Skin of body (tissue), 2 donors: Measurements from ENCODE around the gene PLPP4. TPM values are rescaled to one million over a fixed set of nuclear protein-coding genes. Genes with fewer than 3 reads are reported as not detected.

Experiments used
- DNase-seq: peaks from one replicate; lab custom pipeline; 2025; lab: John Stamatoyannopoulos, UW
- total RNA-seq: library from RNA; depleted of rRNA; stranded (reverse); fragments of >200 nt; gene quantifications from one replicate; pipeline ENCODE4 v1.2.3, GENCODE V29; 2014

Gene PLPP4
- total RNA-seq = 5.3 TPM

DNA sequence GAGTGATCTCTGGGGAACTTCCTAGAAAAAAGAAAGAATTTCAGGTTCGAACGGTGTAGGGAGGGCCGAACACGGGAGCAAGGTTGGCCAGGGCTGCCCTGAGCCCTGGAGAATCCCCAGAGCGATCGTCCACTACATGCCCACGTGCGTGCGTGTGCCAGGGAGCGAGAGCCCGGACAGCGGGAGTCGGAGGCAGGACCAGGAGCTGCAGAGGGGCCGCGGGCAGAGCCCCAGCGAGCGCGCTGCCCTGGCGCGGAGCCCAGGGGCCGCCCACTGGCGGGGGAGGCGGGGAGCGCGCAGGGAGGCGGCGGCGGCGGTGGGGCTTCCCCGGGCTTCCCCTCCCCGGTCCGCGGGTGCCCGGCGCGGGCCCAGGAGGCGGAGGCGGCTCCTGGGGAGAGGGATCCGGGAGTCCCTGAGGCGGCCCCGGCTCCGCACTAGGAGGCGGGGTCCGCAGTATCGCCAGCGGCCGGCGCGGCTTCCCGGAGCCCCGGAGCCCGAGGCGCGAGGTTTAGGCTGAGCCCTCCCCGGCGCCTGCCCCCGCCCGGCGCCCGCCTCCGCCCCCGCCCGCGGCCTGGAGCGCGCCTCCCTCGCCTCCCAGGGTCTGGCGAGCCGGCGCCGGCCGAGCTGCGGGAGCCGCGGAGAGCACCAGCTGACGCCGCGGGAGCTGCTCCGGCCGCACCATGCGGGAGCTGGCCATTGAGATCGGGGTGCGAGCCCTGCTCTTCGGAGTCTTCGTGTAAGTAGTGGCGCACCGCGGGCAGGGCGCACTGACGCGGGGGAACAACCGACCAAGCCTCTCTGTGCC lies at the start of gene PLPP4:
Gene PLPP4 (plus strand): TSS at position 602 of the 805 bp plus-strand sequence. CDS start 79 bp downstream, at position 681.
- DNase-seq = no peak

- no peak for DNase-seq
Observed at GRCh38 chr10:120409816-120410215, 47.2 kb upstream of the PLPP4 start.

DNA sequence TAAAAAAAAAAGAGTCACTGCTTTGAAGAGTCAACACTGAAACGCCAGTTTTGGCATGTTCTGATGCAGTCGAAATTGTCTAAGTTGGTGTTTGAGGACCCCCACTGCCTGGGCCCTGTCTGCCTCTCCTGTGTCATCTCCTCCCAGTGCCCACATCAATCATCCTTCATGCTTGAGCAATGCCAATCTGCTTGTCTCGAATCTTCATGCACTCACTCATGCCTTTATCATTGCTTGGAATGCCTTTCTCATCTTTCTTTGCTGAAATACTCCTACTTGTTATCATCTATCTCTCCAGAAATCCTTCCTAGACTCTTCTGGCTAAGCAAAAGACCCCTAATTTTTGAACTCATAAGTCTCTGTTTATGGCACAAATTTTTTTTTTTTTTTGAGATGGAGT lies 42.1 kb upstream of the PLPP4 start:
- DNase-seq = no peak

DNA sequence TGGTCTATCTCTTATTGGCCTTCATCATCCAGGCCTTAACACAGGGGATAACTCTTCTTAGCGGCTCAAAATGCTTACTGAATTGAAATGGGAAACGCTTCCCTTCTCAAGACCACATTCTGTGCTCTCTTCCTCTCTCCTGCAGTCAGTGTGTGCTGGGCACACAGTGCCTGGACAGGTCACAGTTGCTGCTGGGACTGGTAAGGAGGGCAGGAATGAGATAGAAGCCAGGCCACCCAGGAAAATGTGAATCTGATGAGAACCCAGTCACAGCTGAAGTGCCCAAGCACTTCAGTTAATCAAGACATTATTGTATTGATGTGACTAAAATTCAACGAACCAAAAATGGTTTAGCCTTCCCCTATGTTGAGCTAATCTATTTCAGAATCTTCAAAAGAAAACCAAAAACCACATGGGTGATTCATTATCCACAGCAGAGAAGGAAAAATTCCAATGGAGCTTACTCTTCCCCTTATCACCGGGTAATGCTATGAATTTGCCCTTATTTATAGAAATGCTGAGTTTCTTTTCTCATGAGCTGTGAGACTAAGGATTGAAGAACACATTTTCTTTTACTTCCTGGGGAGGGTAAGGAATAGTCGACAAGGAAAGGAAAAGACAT lies 41.2 kb upstream of the PLPP4 start:
- DNase-seq = no peak

DNA sequence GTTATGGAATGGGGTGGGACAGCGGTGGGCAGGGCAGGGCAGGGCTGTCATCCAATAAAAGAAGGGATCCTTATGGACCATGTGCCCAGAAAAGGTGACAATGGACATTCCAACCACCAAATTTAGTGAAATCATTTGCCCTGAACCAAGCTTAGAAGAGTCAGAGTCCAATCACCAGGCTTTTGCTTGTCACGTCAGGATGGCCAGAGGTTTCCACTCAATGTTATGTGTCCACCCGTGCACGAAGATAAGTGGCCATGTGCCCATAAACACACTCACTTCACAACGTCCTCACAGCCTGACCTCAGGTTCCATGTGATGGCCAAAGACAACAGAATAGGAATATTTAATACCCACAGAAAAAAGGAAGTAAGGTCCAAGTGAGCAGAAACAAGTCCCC lies 36.6 kb upstream of the PLPP4 start:
- no peak for DNase-seq

DNA sequence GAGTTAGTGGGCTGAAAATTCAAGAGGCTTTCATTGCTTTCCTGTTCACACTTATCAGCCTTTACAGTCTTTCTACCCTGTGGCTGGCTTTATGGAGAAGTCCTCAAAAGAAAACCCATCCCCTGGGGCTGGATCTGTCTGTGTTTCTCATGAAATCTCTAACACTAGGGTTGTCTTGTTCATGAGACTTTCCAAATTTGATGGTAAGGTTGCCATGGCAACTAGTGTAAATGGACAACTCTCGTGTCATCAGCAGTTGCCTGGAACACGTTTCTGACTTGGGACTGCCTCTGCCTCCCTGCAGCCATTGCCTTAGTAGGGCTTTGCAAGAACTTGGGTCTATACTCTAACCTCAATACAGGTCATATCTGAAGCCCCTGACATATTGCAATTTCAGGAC lies 35.8 kb upstream of the PLPP4 start:
- DNase-seq = no peak

DNA sequence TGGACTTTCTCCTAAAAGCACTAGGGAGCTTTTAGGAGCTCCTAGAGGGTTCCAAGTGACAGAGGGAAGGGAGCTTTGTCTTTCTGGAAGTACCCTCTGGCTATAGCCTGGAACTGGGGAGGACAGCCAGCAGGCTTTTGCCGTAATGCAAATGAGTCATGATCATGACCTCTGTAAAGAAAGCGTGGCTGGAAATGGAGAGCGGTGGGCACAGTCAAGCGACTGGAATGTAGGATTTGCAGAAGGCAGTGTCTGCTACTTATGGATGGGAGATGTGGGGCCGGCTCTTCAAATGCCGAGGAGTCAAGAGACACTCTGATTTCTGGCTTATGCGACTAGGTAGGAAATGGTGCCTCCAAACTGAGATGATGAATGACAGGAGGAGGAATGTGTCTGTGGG lies 34.6 kb upstream of the PLPP4 start:
- DNase-seq = no peak

DNA sequence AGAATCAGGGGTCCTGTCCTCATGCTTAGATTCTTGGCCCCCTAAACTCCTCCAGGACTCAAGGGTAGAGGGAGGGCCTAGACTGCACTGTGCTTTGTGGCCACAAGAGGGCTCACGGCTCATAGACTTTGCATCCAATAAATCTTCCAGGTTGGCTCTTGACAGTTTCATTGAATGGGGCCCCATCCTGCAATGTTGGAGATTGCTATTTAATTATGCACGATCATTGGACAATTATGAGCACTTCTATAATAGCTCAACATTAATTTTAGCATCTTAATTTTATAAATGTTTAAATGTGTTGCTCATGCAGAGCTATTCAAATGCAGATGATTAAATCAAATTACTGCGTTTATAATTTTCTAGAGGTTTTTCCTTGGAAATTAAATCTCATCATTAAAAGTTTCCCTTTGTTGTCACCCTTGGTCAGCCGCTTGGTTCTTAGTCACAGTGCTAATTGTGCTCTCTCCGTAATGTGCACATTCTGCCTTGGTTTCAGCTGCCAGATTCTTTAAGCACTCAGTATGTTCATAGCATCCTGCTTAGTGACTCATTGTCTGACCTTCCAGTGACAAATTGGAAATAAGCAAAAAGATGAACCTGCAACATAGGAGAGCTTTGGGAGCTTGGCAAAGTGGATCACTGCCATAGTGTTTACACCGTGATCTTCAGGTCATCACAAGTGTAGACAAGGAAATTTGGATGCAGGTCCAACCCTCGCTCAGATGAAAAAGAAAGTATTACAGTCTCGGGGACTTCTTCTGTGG lies 33.4 kb upstream of the PLPP4 start:
- DNase-seq = no peak

DNA sequence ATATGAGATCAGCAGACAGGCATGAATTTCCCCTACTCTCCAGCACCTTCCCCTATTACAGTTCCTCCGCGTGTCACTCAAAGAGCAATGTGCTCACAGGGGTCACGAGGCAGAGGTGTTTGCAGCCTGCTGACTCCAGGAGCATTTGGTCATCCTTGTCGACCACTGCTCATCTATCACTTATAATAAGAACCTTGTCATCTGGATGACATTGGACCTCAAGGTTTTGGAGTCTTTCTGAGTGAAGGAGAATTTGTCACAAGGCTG lies 32.9 kb upstream of the PLPP4 start:
- no peak for DNase-seq

- no peak for DNase-seq
Observed at GRCh38 chr10:120426306-120426705, 30.7 kb upstream of the PLPP4 start.

DNA sequence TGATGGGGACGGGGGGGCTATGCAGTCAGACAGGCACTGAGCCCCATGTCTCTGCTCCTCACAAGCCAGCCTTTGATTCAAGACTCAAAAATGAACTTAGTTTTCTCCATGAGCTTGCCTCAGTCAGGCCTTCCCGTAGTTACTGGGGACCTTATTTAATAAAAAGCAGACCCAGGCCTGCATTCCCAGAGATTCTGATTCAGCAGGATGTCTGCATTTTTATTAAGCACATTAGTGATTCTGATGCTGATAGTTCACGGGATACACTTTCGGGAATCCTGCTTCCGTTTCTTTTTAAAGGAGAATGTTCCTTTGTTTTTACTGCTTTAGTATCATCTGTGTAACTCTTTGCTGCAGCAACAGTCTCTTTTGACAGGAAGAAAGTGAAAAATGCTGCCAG lies 28.3 kb upstream of the PLPP4 start:
- DNase-seq = no peak

- DNase-seq = no peak
Observed at GRCh38 chr10:120429395-120429794, 27.6 kb upstream of the PLPP4 start.

- no peak for DNase-seq
Observed at GRCh38 chr10:120431251-120431651, 25.8 kb upstream of the PLPP4 start.

- DNase-seq = no peak
Observed at GRCh38 chr10:120432209-120432608, 24.8 kb upstream of the PLPP4 start.

DNA sequence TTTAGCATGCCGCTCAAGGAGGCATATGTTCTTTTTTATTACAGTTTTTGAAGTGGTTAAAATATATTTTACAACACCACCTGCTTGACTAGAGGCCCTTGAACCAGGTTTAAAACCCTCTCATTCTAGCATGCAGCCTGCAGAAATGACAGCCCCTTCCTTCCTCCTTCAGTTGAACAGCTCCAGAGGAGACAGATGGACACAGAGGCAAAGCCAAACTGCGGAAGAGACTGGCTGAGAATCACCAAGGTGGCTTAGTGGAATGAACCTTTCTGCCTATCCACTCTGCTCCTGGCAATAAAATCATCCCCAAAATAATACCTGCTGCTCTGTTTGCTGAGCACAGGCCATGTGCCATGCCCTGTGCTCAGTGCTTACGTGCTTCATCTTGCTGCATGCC lies 23.9 kb upstream of the PLPP4 start:
- DNase-seq = no peak

- DNase-seq = no peak
Observed at GRCh38 chr10:120436439-120437112, 20.5 kb upstream of the PLPP4 start.

GRCh38 chr10:120437541-120437940 lies 19.5 kb upstream of the PLPP4 start:
- no peak for DNase-seq

DNA sequence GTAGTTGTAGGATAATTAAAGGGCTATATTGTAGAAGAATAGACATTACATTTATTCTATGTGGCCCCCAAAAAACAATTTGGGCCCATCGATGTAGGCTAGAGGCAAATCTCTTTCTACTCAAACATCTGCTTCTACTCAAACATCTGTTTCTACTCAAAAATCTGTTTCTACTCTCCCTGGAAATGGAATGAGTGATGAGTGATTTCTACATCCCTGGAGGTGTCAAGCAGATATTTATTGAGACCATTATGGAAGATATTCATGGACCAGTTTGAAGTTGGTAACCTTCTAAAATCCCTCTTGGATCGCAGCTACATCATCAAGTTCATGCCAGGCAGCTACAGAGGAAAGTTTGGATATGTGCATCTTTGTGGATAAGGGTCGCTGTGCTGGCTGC lies 5.1 kb upstream of the PLPP4 start:
- DNase-seq = no peak

GRCh38 chr10:120453319-120453718 lies 3.7 kb upstream of the PLPP4 start:
- DNase-seq = no peak

GRCh38 chr10:120453886-120454285 lies 3.1 kb upstream of the PLPP4 start:
- no peak for DNase-seq

- DNase-seq = no peak
Observed at GRCh38 chr10:120455004-120455403, 2.0 kb upstream of the PLPP4 start.

DNA sequence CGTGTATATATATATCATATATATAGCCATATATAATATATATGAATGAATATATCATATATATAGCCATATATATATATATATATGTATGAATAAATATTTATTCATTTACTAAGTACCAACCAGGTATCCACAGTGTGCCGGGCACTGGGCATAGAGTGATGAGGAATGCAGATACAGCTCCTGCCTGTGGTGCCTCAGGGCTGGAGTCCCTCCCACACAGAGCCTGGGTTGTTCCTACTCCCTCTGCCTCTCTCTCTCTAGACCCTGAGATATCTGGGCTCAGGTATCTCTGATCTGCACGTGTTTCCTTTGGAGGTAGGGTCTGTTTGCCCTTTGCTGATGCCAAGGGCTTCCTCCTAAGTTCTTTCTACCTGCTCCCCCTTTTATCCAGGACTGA lies 1.4 kb upstream of the PLPP4 start:
- DNase-seq = no peak
